ENCODE results near the gene CYP2U1. TPM values are rescaled to one million over a fixed set of nuclear protein-coding genes. Genes with fewer than 3 reads are reported as not detected.

Gene CYP2U1
- total and polyA plus RNA-seq, 7 donors = 0.69 to 16.1 (median 11.9) TPM

DNA sequence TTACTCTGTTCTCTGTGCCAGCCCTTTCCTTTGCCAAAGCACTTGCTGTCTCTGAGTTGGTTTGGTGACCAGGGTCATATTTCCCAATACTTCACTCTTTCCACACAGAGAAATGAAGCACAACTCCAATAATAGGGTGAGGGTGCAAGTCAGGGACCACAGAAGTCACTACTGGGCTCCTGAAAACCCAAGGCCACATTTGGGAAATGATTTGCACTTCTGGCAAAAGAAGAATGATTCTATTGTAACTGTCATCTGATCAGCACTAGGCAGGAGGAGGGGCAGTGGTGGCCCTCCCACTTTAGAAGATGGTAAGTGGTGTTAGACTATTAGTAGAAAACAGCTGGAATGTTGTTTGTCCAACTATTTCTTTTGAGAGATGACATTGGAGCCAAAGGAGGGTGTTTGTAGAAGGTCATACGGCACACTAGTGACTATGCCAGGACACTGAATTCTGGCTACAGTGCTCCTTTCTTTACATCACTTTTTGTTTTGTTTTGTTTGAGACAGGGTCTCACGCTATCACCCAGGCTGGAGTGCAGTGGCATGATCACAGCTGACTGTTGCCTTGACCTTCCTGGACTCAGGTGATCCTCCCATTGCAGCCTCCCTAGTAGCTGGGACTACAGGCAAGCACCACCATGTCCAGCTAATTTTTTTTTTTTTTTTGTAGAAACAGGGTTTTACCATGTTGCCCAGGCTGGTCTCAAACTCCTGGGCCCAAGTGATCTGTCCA, 47.5 kb downstream of the CYP2U1 start:
- H3K27ac ChIP-seq = no peak overlapping the region
- peaks cover 0 to 7% (median 0%) of the 10 kb centered on the region in 4 donors for H3K9me3 ChIP-seq
- H3K4me3 ChIP-seq = no peak overlapping the region
- intact Hi-C loops (cut with DNase I) = no loop called here
- 92 to 98% methylated on average over 2 of the region's 2 CpGs for WGBS, 2 donors
- H3K4me1 ChIP-seq = no peaks in the 10 kb centered on the region
- no peaks in the 10 kb centered on the region for H3K27me3 ChIP-seq
- H3K36me3 ChIP-seq = no peaks in the 10 kb centered on the region
- TF ChIP-seq CTCF (IDR thresholded peaks at IDR 0.05) = no peak
- TF ChIP-seq EP300 (IDR thresholded peaks at IDR 0.05) = no peak
- no peak for TF ChIP-seq POLR2AphosphoS5 (IDR thresholded peaks at IDR 0.05)
- no peak for DNase-seq

GRCh38 chr4:107987916-107988762, 56.8 kb downstream of the CYP2U1 start:
- Histone ChIP-seq H3K4me3 (peak overlapping the region in 1 of 4 donors; percentile 92), H3K27me3 (no peaks in the 10 kb centered on the region), H3K9me3 (no peaks in the 10 kb centered on the region), H3K27ac (peak overlapping the region; percentile 82 to 96 (median 93)), H3K4me1 (peaks cover 0 to 50% (median 45%) of the 10 kb centered on the region in 4 donors), H3K36me3 (no peaks in the 10 kb centered on the region)
- intact Hi-C loops (cut with DNase I) = loop anchor here (5.0 kb wide), 1 partner anchor 266 kb away; the partner anchor contains the start of gene PAPSS1
- 21 to 71% methylated on average over 10 of the region's 10 CpGs for WGBS, 2 donors
- DNase-seq = no peak
- no peak for TF ChIP-seq POLR2A (IDR thresholded peaks at IDR 0.05)
- no peak for TF ChIP-seq EP300 (IDR thresholded peaks at IDR 0.05)
- no peak for TF ChIP-seq CTCF (IDR thresholded peaks at IDR 0.05)
- no peak for TF ChIP-seq POLR2AphosphoS5 (IDR thresholded peaks at IDR 0.05)

DNA sequence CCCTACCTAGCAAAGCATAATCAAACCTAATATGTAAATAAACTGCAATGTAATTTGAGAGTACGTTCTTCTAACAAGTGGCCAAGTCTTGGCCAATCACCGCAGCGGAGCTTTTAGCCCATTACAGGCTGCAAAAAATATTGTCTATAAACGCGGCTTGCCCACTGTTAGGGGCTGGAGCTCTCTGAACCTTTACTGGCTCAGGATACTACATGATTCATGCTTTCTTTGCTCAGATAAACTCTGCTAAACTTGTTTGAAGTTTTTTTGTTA, 57.4 kb downstream of the CYP2U1 start:
- peak overlapping the region; percentile 82 to 96 (median 93) for H3K27ac ChIP-seq
- peak overlapping the region in 2 of 4 donors; percentile 63 to 92 for H3K4me3 ChIP-seq

GRCh38 chr4:107989162-107989536, 57.8 kb downstream of the CYP2U1 start:
- peaks cover 0 to 60% (median 52%) of the 10 kb centered on the region in 4 donors for H3K4me1 ChIP-seq
- intact Hi-C loops (cut with DNase I) = loop anchor here (1.0 to 5.0 kb wide), 2 partner anchors 58 to 267 kb away; partner anchors contain the start of genes CYP2U1 and PAPSS1
- no peak for DNase-seq
- WGBS, 2 donors = 2 to 13% methylated on average over 8 of the region's 8 CpGs
- H3K27me3 ChIP-seq = no peaks in the 10 kb centered on the region
- no peak for TF ChIP-seq POLR2A (IDR thresholded peaks at IDR 0.05)
- TF ChIP-seq POLR2AphosphoS5 (IDR thresholded peaks at IDR 0.05) = no peak
- TF ChIP-seq EP300 (IDR thresholded peaks at IDR 0.05) = no peak
- no peak for TF ChIP-seq CTCF (IDR thresholded peaks at IDR 0.05)
- H3K36me3 ChIP-seq = no peaks in the 10 kb centered on the region
- no peaks in the 10 kb centered on the region for H3K9me3 ChIP-seq
- peak overlapping the region; percentile 63 to 92 (median 86) for H3K4me3 ChIP-seq
- H3K27ac ChIP-seq = peak overlapping the region; percentile 82 to 96 (median 93)

More for the DNA sequence above, 57.4 kb downstream of the CYP2U1 start:
- TF ChIP-seq POLR2A (IDR thresholded peaks at IDR 0.05) = no peak
- no peak for TF ChIP-seq EP300 (IDR thresholded peaks at IDR 0.05)
- TF ChIP-seq CTCF (IDR thresholded peaks at IDR 0.05) = no peak
- TF ChIP-seq POLR2AphosphoS5 (IDR thresholded peaks at IDR 0.05) = no peak
- Histone ChIP-seq H3K4me1 (peaks cover 0 to 55% (median 48%) of the 10 kb centered on the region in 4 donors), H3K9me3 (no peaks in the 10 kb centered on the region), H3K36me3 (no peaks in the 10 kb centered on the region), H3K27me3 (no peaks in the 10 kb centered on the region)
- DNase-seq = no peak
- WGBS, 2 donors = 19 to 62% methylated on average over 5 of the region's 5 CpGs
- intact Hi-C loops (cut with DNase I) = loop anchor here (1.0 to 5.0 kb wide), 2 partner anchors 57 to 266 kb away; partner anchors contain the start of genes CYP2U1 and PAPSS1
